Measurements from ENCODE around the gene KRTAP5-4. TPM values are rescaled to one million over a fixed set of nuclear protein-coding genes. Genes with fewer than 3 reads are reported as not detected.
A peak's percentile ranks its signal among the peaks of the same experiment; 100 is the strongest.
"Not testable (repeated sequence)": the region's sequence is repeated elsewhere in the genome, so short reads cannot be mapped to it uniquely, and the experiment has no call there.

KRTAP5-4 gene
- total RNA-seq, 1 experiment from 2014 or later = not detected

DNA sequence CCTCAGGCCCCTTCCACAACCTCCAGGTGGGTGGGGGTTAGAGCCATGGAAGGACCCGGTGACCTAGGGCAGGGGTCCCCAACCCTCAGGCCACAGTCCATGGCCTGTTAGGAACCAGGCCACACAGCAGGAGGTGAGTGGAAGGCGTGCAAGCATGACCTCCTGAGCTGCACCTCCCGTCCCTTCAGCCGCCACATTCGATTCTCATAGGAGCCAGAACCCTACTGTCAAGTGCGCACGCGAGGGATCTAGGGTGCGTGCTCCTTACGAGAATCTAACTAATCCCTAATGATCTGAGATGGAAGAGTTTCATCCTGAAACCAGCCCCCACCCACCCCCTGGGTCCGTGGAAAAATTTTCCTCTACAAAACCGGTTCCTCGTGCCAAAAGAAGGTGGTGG, 3.6 kb upstream of the KRTAP5-4 start:
- DNase-seq (ENCODE audit: low read depth, low spot score) = no peak
- in situ Hi-C loops (cut with HindIII; ENCODE audit: low pct_unique_long_range_greater_than_20kb, low sequenced_read_pairs) = no loop called here

DNA sequence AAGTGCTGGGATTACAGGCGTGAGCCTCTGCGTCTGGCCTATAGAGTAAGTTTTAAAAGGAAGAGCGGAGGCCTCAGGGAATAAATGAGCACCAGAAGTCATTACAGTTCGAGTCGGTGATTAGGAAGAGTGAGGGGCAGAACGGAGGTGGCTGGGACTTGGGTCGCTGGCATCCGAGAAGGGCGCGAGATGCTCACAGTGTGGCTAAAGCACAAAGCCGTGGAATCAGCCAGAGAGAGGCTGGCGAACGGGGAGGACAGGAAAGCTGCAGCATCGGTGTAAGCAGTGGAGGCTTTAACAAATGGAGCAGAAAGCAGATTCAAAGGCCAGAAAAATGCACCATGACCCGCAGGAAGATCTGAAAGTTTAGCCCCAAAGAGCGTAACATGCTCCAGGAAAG, 2.7 kb upstream of the KRTAP5-4 start:
- no peak for DNase-seq (ENCODE audit: low read depth, low spot score)
- in situ Hi-C loops (cut with HindIII; ENCODE audit: low pct_unique_long_range_greater_than_20kb, low sequenced_read_pairs) = no loop called here

DNA sequence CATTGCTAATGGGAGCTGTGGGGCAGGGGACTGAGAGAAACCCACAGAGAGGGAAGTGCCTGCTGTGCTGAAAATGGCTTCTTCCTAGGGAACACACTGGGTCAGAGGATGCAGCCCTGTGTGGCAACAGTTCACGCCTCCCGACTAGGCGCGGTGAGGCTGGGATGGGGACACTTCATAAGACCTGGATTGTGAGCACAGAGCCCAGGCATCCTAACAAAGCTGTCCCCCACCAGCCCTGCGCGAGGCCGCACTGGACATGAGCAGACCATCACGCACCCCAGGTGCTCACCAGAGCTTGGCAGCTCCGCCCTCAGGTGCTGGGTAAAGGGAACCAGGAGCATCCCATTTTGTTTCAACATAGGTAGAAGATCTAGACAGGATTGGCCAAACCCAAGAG, 1.8 kb upstream of the KRTAP5-4 start:
- no peak for DNase-seq (ENCODE audit: low read depth, low spot score)
- in situ Hi-C loops (cut with HindIII; ENCODE audit: low pct_unique_long_range_greater_than_20kb, low sequenced_read_pairs) = no loop called here

DNA sequence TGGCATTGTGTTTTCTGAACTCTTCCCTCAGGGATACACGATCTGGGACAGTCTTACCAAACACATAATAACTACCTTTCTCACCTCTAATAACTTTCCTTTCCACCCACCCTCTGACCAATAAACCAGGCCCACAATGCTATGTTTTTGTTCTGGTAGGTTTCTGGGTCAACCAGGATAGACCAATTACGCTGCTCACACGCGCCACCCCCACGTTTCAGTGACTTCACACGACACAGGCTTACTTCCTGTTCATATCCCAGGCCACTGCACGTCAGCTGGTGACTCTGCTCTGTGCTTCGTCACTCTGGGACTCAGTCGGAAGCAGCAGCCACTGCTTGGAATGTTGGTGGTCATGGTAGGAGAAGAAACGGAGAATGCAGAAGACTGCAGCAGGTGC, 2.5 kb downstream of the KRTAP5-4 start:
- peak; percentile 13 for DNase-seq (ENCODE audit: low read depth, low spot score)

DNA sequence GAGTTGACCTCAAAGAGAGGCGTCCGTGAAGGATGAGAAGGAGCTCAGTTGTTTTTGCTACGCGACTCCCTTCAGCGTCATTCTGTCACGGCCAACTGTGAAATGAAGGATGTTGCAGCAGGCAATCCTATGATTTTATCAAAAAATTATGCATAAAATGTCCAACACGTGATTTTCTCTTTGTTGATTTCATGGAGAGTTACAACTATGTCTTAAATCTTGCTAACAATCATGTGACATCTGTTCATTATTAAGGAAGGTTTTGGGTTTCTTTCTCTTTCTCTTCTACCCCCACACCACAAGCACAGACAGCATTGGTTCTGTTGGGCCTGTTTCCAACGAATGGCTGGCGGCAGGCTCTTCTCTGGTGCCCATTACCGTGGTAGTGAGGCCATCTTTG, 3.7 kb downstream of the KRTAP5-4 start:
- in situ Hi-C loops (cut with HindIII; ENCODE audit: low pct_unique_long_range_greater_than_20kb, low sequenced_read_pairs) = no loop called here
- DNase-seq (ENCODE audit: low read depth, low spot score) = no peak

More for the DNA sequence above, 2.5 kb downstream of the KRTAP5-4 start:
- in situ Hi-C loops (cut with HindIII; ENCODE audit: low pct_unique_long_range_greater_than_20kb, low sequenced_read_pairs) = no loop called here

DNA sequence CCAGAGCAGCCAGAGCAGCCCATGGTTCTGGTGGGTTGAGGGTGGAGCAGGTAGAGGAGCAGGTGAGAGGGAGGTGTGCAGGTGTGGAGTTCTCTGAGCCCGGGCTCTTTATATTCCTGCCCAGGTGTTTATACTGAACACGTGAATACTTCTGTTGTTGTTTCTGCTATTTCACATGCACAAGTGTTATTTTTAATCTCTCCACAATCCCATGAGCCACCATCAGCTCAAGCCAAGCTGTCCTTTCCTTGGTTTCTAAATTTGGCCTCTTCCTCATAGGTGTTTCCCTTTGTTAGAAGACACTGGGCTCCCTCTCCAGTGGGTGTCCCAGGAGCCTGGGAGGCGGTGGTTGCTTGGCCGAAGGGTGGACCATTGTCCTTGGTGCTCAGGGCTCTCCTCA, 13.6 kb downstream of the KRTAP5-4 start, which contains the start of gene KRTAP5-3:
Gene KRTAP5-3, minus strand, starts transcription at position 101 of the 400 bp plus-strand sequence. Its CDS starts 78 bp downstream, at position 23.
- in situ Hi-C loops (cut with HindIII; ENCODE audit: low pct_unique_long_range_greater_than_20kb, low sequenced_read_pairs) = no loop called here
- no peak for DNase-seq (ENCODE audit: low read depth, low spot score)

DNA sequence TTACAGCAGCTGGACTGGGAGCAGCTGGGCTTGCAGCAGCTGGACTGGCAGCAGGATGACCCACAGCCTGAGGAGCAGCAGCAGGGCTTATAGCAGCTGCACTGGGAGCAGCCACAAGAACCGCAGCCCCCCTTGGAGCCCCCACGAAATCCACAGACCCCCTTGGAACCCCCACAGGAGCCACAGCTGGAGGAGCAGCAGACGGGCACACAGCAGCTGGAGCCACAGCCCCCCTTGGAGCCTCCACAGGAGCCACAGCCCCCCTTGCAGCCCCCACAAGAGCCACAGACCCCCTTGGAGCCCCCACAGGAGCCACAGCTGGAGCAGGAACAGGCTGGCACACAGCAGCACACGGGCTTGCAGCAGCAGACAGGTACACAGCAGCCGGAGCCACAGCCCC, 14.0 kb downstream of the KRTAP5-4 start:
- DNase-seq (ENCODE audit: low read depth, low spot score); in situ Hi-C loops (cut with HindIII; ENCODE audit: low pct_unique_long_range_greater_than_20kb, low sequenced_read_pairs): not testable (repeated sequence)

DNA sequence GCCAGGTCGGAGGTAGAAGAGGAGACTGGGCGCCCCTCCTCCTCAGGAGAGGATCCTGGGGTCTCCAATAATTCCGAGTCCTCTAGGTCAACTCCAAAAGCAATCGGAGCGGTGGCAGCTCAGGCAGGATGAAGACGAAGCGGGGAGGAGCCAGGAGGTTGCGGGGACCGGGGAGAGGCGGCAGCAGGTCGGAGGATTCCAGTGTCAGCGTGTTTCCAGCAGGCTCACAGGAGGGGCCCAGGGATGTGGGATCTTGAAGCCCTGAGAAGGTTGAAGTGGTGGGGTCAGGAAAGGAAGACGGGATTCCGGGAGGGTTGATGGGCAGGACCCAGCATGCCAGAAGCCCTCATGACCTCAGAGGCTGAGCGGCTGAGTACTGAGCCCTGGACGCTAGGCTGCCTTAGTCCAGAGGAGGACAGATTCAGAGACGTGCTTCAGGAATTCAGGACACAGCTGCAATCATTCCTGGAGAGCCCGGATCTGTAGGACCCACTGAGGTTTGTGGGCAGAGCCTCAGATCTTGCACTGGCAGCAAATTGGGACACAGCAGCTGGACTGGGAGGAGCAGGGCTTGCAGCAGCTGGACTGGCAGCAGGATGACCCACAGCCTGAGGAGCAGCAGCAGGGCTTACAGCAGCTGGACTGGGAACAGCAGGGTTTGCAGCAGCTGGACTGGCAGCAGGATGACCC, 14.6 kb downstream of the KRTAP5-4 start:
- DNase-seq (ENCODE audit: low read depth, low spot score); in situ Hi-C loops (cut with HindIII; ENCODE audit: low pct_unique_long_range_greater_than_20kb, low sequenced_read_pairs): not testable (repeated sequence)

DNA sequence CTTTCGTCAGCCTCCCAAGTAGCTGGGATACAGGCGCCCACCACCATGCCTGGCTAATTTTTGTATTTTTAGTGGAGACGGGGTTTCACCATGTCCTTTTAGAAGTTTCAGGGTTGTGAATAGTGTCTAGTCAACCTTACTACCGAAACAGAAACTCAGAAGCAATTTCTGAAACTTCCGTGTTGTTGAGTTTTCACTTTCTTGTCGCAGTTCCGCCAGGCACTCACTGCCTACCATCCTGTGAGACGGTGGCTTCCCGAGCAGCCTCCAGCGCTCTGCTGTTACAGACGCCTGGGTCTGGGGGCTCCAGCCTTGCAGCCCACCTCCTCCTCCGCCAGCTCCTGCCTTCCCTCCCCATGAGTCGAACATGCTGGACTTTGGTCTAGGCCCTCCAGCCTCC, 16.0 kb downstream of the KRTAP5-4 start:
- DNase-seq (ENCODE audit: low read depth, low spot score); in situ Hi-C loops (cut with HindIII; ENCODE audit: low pct_unique_long_range_greater_than_20kb, low sequenced_read_pairs): not testable (repeated sequence)

DNA sequence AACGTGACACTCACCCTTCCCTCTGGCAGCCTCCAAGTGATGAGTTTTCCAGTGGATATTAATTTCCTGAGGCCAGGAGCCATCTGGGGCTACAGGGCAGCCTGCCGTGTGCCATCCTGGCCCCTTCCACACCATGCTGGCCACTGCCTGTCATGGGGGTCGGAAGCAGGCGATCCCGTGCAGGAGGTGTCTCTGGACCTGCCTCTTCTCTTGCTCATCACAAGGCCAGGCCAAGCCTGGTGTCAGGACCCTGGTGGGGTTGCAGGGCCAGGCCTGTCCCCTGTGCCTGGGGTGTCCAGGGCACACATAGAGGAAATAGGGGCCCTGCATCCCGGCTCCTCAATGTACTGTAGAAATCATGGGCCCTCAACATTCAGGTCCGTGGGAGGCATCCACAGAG, 17.2 kb downstream of the KRTAP5-4 start:
- in situ Hi-C loops (cut with HindIII; ENCODE audit: low pct_unique_long_range_greater_than_20kb, low sequenced_read_pairs) = no loop called here
- DNase-seq (ENCODE audit: low read depth, low spot score) = no peak

DNA sequence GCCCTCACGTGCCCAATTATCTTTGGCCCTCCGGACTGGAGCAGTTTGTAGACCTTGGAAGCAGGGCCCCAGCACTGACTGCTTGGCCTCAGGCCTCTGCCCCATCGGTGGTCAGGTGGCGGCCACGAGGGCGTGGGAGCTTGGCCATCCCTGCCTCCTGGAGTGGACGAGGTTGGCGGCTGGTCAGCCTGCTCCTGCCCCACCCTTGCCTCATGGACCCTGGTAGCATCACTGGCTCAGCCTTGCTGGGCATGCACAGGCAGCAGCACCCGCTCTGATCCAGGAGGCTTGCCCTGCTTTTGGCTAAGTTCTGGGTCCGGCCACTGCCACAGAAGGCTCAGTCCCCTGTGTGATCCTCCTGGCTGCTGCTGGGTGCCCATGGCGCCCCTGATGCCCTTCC, 17.8 kb downstream of the KRTAP5-4 start:
- DNase-seq (ENCODE audit: low read depth, low spot score) = no peak
- in situ Hi-C loops (cut with HindIII; ENCODE audit: low pct_unique_long_range_greater_than_20kb, low sequenced_read_pairs) = no loop called here

DNA sequence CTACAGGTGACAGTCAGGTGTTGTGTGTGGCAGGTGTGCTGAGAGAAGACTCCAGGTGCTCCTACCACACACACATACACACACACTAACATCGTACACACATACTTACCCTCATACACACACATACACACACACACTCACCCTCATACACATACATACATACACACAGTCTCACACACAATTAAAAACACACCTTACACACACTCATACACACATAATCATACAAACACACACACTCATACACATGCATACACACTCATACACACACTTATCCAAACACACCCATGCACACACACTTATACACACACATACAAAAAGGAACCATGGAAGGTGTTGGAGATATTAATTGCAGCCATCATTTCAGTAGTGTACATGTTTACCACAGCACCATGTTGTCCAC, 18.3 kb downstream of the KRTAP5-4 start:
- in situ Hi-C loops (cut with HindIII; ENCODE audit: low pct_unique_long_range_greater_than_20kb, low sequenced_read_pairs) = no loop called here
- no peak for DNase-seq (ENCODE audit: low read depth, low spot score)

DNA sequence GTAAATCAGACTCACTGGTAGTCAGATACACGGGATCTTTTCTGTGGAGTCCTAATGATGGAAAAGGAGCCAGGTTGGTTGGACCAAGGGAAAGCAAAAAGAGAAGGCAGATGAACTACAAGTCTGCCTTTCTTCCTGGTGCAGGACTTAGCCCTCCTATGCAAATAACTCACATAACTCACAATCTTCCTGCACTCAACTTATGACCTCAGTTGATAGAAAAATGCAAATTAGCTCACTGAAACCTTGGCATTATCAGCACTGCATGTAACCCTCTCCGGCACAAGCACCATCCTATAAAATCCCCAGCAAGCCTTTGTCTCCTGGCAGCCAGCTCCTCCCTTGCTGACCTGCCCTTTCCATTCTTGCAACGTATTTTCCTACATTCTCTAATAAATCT, 20.3 kb downstream of the KRTAP5-4 start:
- in situ Hi-C loops (cut with HindIII; ENCODE audit: low pct_unique_long_range_greater_than_20kb, low sequenced_read_pairs); DNase-seq (ENCODE audit: low read depth, low spot score): not testable (repeated sequence)

DNA sequence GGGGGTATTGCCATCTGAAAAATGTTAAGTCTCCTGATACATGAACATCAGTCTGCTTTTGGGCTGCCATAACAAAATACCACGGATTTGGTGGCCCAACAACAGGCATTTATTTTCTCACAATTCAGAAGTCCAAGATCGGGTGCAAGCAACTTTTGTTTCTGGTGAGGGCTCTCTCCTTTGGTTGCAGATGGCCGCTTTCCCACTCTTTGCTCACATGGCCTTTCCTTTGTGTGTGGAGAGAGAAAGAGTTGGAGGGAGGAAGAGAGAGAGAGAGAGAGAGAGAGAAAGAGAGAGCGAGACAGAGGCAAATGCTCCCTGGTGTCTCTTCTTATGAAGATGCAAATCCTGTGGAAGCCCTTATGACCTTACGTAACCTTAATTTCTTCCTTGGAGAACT, 21.3 kb downstream of the KRTAP5-4 start:
- no peak for DNase-seq (ENCODE audit: low read depth, low spot score)
- in situ Hi-C loops (cut with HindIII; ENCODE audit: low pct_unique_long_range_greater_than_20kb, low sequenced_read_pairs) = no loop called here

DNA sequence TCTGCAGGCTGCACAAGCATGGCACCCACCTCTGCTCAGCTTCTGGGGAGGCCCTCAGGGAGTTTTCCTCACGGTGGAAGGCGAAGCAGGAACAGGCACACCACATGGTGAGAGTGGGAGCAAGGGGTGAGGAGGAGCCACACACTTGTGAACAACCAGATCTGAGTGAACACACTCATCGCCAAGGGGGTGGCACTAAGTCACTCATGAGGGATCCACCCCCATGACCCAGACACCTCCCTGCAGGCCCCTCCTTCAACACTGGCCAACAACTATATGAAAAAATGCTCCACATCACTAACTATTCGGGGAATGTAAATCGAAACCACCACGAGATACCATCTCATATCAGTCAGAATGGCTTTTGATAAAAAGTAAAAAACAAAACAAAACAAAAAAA, 23.1 kb downstream of the KRTAP5-4 start:
- in situ Hi-C loops (cut with HindIII; ENCODE audit: low pct_unique_long_range_greater_than_20kb, low sequenced_read_pairs) = no loop called here
- DNase-seq (ENCODE audit: low read depth, low spot score) = peak; percentile 9

DNA sequence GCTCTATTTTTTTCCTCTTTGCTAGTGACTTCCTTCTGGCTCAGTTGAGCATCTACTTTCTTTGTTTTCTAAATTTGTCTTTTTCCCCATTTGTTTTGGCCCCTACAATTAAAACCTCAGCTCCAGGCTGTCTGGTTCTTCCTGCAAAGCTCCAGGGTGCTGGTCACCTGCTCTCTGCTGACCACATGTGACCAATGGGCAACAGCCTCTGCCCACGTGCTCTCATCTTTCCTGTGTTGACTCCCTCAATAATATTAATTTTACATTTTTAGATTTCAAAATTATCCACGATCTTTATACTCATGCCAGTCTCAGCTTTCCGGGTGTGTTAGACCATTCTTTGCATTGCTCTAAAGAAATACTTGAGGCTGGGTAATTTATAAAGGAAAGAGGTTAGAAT, 23.5 kb downstream of the KRTAP5-4 start:
- DNase-seq (ENCODE audit: low read depth, low spot score); in situ Hi-C loops (cut with HindIII; ENCODE audit: low pct_unique_long_range_greater_than_20kb, low sequenced_read_pairs): not testable (repeated sequence)

DNA sequence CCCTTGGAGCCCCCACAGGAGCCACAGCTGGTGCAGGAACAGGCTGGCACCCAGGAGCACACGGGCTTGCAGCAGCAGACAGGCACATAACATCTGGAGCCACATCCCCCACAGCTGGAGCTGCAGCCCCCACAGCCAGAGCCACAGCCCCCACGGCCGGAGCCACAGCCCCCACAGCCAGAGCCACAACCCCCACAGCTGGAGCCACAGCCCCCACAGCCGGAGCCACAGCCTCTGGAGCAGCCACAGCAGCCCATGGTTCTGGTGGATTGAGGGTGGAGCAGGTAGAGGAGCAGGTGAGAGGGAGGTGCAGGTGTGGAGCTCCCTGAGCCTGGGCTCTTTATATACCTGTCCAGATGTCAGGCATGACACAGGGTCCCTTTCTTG, 24.0 kb downstream of the KRTAP5-4 start, which contains the start of gene KRTAP5-2:
Gene KRTAP5-2, minus strand, starts transcription at position 301 of the 387 bp plus-strand sequence. Its CDS starts 44 bp downstream, at position 257.
- in situ Hi-C loops (cut with HindIII; ENCODE audit: low pct_unique_long_range_greater_than_20kb, low sequenced_read_pairs) = no loop called here
- DNase-seq (ENCODE audit: low read depth, low spot score) = no peak

DNA sequence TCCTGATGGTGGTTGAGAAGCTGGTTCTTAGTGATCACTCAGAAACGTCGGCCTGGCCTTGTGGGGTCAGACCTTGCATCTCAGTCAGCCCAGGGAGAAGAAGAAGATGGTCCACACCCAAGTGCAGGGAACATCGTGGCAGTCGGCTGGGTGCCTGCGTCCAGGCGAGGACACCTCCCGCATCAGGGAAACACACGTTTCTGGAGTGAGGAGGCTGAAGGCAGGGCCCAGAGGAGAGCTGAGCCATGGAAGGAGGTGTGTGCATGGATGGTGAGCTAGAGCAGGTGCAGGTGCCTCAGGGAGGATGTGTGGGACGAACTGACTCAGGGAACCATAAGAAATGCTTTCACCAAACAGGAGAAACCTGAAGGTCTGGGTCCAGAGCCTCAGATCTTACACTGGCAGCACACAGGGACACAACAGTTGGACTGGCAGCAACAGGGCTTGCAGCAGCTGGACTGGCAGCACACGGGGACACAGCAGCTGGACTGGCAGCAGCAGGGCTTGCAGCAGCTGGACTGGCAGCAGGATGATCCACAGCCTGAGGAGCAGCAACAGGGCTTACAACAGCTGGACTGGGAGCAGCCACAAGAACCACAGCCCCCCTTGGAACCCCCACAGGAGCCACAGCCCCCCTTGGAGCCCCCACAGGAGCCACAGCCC, 24.5 kb downstream of the KRTAP5-4 start:
- no peak for DNase-seq (ENCODE audit: low read depth, low spot score)
- in situ Hi-C loops (cut with HindIII; ENCODE audit: low pct_unique_long_range_greater_than_20kb, low sequenced_read_pairs) = no loop called here

DNA sequence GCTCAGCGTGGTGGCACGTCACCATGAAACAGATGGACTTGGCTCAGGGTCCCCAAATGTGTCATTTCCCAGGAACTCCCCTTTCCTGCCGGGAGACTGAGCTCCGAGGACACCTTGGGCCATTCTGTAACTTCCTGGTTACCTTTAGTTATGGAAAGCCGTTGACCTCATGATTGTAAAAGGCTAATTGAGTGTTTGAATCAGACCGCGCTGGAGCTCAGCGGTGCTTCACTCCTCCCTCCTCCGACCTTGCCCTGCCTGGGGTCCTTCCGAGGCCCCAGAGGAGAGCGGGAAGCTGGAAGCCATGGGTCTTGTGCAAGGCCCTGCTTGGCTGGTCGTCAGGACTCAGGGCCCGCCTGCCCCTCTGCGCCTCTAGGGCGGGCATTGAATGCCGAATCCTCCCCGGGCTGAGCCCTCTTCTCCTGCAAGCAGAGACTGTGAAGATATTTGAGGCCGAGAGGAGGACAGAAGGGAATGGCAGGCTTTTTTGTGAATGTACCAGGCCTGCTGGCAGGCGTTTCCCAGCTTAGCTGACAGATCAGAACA, 25.3 kb downstream of the KRTAP5-4 start:
- DNase-seq (ENCODE audit: low read depth, low spot score); in situ Hi-C loops (cut with HindIII; ENCODE audit: low pct_unique_long_range_greater_than_20kb, low sequenced_read_pairs): not testable (repeated sequence)

Measured in SK-MEL-5 (cell line).